ENCODE results near the gene IGF2BP1. TPM values are rescaled to one million over a fixed set of nuclear protein-coding genes. Genes with fewer than 3 reads are reported as not detected.
"Not testable (repeated sequence)": the region's sequence is repeated elsewhere in the genome, so short reads cannot be mapped to it uniquely, and the experiment has no call there.

IGF2BP1 gene
- polyA plus RNA-seq, 1 donor from 2014 or later, result 13.0 TPM

DNA sequence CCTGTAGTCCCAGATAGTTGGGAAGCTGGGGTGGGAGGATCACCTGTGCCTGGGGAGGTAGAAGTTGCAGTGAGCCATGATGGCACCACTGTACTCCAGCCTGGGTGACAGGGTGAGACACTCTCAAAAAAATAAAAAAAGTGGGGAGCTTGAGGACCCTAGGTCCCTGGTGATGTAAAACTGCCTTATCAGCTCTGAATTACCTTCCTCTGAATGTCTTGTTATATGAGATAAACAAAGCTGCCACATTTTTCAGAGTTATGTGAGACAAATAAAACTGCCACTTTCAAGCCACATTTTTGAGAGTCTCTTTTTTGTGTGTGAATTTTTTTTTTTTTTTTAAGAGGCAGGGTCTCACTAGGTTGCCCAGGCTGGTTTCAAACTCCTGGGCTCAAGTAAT lies 103.4 kb downstream of the IGF2BP1 start:
- TF ChIP-seq EP300 (conservative IDR thresholded peaks at IDR 0.05; ENCODE audit: poor library complexity, severe bottlenecking) (no peak), RAD21 (conservative IDR thresholded peaks at IDR 0.05) (no peak)
- no peak overlapping the region for H3K4me3 ChIP-seq (ENCODE audit: low read length)

DNA sequence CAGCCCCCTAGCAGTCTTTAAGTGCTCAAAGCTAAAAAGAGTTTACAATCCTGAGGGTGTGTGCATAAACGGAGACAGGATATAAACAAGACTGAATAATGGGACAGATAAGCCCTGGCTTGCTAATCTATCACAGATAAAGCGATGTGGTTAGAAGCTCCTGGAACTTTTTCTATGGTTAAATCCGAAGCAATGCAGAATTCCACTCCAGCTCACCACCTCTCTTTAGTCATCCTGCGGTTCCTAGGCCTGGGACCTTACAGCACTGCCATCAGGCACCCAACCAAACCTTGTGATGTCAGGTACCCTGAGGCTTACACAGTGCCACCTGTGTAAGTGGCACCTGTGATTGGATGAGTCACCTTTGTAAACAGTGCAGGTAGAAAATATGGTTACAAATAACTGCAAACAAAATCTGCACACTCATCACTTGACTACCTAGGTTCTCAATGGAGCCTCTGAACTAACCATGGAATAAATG lies 103.9 kb downstream of the IGF2BP1 start:
- Histone ChIP-seq H3K9me2 (ENCODE audit: insufficient read depth, low read length) (no peaks in the 10 kb centered on the region), H4K20me1 (ENCODE audit: insufficient read depth) (no peaks in the 10 kb centered on the region), H3K36me3 (ENCODE audit: insufficient read depth, low read length) (no peaks in the 10 kb centered on the region), H3K4me3 (ENCODE audit: low read length) (no peak overlapping the region), H3K9ac (ENCODE audit: low read length) (no peak overlapping the region), H3F3A (ENCODE audit: insufficient read depth, low read length, poor library complexity, severe bottlenecking) (no peaks in the 10 kb centered on the region), H3K79me2 (replicated peaks; ENCODE audit: insufficient read depth, low read length) (no peaks in the 10 kb centered on the region), H3K27me3 (ENCODE audit: insufficient read depth, low read depth, low read length) (no peaks in the 10 kb centered on the region), H2AFZ (ENCODE audit: low read depth, low read length) (no peak overlapping the region), H3K9me3 (ENCODE audit: low read length) (no peaks in the 10 kb centered on the region), H3K4me2 (ENCODE audit: low read length) (no peak overlapping the region), H3K27ac (ENCODE audit: low read length) (no peak overlapping the region)
- no peak for TF ChIP-seq RAD21 (conservative IDR thresholded peaks at IDR 0.05)
- TF ChIP-seq, protein P1, sequence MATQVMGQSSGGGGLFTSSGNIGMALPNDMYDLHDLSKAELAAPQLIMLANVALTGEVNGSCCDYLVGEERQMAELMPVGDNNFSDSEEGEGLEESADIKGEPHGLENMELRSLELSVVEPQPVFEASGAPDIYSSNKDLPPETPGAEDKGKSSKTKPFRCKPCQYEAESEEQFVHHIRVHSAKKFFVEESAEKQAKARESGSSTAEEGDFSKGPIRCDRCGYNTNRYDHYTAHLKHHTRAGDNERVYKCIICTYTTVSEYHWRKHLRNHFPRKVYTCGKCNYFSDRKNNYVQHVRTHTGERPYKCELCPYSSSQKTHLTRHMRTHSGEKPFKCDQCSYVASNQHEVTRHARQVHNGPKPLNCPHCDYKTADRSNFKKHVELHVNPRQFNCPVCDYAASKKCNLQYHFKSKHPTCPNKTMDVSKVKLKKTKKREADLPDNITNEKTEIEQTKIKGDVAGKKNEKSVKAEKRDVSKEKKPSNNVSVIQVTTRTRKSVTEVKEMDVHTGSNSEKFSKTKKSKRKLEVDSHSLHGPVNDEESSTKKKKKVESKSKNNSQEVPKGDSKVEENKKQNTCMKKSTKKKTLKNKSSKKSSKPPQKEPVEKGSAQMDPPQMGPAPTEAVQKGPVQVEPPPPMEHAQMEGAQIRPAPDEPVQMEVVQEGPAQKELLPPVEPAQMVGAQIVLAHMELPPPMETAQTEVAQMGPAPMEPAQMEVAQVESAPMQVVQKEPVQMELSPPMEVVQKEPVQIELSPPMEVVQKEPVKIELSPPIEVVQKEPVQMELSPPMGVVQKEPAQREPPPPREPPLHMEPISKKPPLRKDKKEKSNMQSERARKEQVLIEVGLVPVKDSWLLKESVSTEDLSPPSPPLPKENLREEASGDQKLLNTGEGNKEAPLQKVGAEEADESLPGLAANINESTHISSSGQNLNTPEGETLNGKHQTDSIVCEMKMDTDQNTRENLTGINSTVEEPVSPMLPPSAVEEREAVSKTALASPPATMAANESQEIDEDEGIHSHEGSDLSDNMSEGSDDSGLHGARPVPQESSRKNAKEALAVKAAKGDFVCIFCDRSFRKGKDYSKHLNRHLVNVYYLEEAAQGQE (IDR thresholded peaks at IDR 0.05; ENCODE audit: borderline replicate concordance), result no peak
- no peak for TF ChIP-seq MXI1 (conservative IDR thresholded peaks at IDR 0.05; ENCODE audit: poor library complexity, severe bottlenecking)
- no peak for TF ChIP-seq EP300 (conservative IDR thresholded peaks at IDR 0.05; ENCODE audit: poor library complexity, severe bottlenecking)
- TF ChIP-seq EZH2 (IDR thresholded peaks at IDR 0.05; ENCODE audit: borderline replicate concordance, insufficient read depth, low read length, poor library complexity, severe bottlenecking), result no peak
- no peak for TF ChIP-seq TAF1 (IDR thresholded peaks at IDR 0.05; ENCODE audit: low read depth)
- no peak for TF ChIP-seq POLR2AphosphoS5 (IDR thresholded peaks at IDR 0.05)
- TF ChIP-seq, protein P2, sequence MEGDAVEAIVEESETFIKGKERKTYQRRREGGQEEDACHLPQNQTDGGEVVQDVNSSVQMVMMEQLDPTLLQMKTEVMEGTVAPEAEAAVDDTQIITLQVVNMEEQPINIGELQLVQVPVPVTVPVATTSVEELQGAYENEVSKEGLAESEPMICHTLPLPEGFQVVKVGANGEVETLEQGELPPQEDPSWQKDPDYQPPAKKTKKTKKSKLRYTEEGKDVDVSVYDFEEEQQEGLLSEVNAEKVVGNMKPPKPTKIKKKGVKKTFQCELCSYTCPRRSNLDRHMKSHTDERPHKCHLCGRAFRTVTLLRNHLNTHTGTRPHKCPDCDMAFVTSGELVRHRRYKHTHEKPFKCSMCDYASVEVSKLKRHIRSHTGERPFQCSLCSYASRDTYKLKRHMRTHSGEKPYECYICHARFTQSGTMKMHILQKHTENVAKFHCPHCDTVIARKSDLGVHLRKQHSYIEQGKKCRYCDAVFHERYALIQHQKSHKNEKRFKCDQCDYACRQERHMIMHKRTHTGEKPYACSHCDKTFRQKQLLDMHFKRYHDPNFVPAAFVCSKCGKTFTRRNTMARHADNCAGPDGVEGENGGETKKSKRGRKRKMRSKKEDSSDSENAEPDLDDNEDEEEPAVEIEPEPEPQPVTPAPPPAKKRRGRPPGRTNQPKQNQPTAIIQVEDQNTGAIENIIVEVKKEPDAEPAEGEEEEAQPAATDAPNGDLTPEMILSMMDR (IDR thresholded peaks at IDR 0.05; ENCODE audit: poor library complexity, severe bottlenecking), result no peak
- no peak for TF ChIP-seq SMC3 (conservative IDR thresholded peaks at IDR 0.05; ENCODE audit: poor library complexity)

More for the DNA sequence above, 103.4 kb downstream of the IGF2BP1 start:
- H3K9ac ChIP-seq (ENCODE audit: low read length), result no peak overlapping the region
- H3K9me2 ChIP-seq (ENCODE audit: insufficient read depth, low read length), result no peaks in the 10 kb centered on the region
- no peaks in the 10 kb centered on the region for H4K20me1 ChIP-seq (ENCODE audit: insufficient read depth)
- H2AFZ ChIP-seq (ENCODE audit: low read depth, low read length), result no peak overlapping the region
- H3K9me3 ChIP-seq (ENCODE audit: low read length), result no peaks in the 10 kb centered on the region
- no peak overlapping the region for H3K27ac ChIP-seq (ENCODE audit: low read length)
- H3K27me3 ChIP-seq (ENCODE audit: insufficient read depth, low read depth, low read length), result no peaks in the 10 kb centered on the region
- no peaks in the 10 kb centered on the region for H3K36me3 ChIP-seq (ENCODE audit: insufficient read depth, low read length)
- H3K79me2 ChIP-seq (replicated peaks; ENCODE audit: insufficient read depth, low read length), result no peaks in the 10 kb centered on the region
- H3K4me2 ChIP-seq (ENCODE audit: low read length), result no peak overlapping the region
- H3F3A ChIP-seq (ENCODE audit: insufficient read depth, low read length, poor library complexity, severe bottlenecking), result no peaks in the 10 kb centered on the region

DNA sequence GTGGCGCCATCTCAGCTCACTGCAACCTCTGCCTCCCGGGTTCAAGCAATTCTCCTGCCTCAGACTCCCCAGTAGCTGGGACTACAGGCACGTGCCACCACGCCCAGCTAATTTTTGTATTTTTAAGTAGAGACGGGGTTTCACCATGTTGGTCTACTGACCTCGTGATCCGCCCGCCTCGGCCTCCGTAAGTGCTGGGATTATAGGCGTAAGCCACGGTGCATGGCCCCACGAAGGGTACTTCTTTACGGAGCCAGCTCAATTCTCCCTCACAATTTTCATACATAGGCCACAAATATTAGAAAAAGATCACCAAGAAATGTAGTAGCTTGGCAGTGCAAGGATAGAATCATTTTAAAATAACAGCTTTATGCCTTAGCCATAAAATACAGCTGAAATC lies 106.2 kb downstream of the IGF2BP1 start:
- not testable (repeated sequence) for H3K9me3 ChIP-seq (ENCODE audit: low read length); H3K27ac ChIP-seq (ENCODE audit: low read length); H4K20me1 ChIP-seq (ENCODE audit: insufficient read depth); H3K27me3 ChIP-seq (ENCODE audit: insufficient read depth, low read depth, low read length); H3K9me2 ChIP-seq (ENCODE audit: insufficient read depth, low read length); H3K4me3 ChIP-seq (ENCODE audit: low read length); H3K9ac ChIP-seq (ENCODE audit: low read length); H2AFZ ChIP-seq (ENCODE audit: low read depth, low read length); H3K4me2 ChIP-seq (ENCODE audit: low read length); H3F3A ChIP-seq (ENCODE audit: insufficient read depth, low read length, poor library complexity, severe bottlenecking); H3K36me3 ChIP-seq (ENCODE audit: insufficient read depth, low read length); H3K79me2 ChIP-seq (replicated peaks; ENCODE audit: insufficient read depth, low read length)

Data from neural cell (in vitro differentiated cells).